Measurements from ENCODE around the gene SEMA4G.
"Not testable (repeated sequence)": the region's sequence is repeated elsewhere in the genome, so short reads cannot be mapped to it uniquely, and the experiment has no call there.

SEMA4G gene

DNA sequence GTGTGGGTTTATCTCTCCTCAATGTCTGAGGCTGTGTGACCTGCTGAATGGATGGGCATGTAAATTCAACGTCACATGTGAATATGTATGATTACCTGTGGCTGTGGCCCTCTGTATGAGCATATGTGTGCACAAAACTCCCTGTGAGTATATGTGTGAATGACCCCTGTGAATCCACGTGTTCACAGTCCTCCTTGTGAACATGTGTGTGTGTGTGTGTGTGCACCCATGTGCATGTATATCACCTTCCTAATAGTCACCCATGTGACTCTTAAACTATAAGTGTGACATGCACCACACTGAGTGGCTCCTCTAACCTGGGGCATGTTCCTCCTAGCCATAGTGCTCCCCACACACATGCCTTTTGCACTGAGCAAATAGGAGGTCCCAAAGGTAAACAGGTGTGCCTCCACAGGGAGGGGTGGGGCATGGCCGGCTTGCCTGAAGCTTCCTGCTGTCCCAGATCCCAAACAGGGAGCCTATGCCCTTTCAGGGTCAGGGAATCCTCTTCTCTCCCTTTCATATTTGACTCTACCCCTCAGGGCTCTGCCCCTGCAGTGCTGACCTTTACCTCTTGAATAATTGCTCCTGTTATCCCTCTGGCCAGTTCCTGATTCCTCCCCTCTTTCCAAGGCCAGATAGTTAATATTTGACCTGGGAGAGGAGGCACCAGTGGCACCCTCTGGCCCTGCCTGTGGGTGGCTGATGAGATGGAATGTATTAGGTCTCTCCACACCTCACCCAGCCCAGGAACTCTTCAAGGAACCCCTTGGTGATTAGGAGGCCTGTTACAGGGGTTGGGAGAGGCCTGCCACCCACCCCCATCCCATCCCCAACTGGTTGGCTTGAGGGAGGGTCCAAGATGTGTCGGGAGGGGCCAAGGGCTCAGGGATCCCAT lies 1.9 kb downstream of the SEMA4G start:
- DNase-seq: no peak

DNA sequence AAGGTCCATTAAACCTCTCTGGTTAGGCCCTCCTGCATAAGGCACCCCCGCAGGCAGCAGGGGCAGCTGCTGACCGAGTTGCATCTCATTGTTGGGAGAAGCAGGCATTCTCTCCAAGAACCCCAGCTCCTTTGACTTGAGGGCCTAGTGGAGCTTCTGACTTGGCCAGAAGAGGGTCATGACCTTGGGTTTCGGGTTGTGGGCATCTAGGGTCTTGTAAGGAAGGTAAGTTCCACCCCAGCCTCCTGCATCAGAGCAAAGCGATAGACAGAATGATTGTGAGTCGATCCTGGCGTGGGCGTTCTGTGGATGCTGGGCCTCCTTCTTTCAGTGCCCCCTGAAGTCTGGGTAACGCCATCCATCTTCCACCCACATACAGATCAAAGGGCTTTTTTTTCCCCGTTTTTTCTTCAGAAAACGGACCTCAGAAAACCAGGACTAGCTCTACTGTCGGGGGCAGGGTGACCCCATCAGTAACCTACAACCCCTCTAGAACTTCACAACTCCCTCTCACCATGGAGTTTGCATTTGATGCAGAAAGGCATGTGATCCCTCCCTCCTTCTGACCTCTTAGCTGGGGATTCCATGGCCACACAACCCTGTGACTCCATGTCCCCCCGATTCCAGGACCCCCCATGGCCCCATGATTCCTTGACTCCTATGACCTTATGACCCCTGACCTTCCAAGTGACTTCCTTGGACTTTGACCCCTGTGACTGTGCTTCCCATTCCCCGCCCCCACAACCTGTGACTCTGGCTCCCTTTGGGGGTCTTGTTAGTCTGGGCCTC lies 3.0 kb downstream of the SEMA4G start:
- no peak for DNase-seq

DNA sequence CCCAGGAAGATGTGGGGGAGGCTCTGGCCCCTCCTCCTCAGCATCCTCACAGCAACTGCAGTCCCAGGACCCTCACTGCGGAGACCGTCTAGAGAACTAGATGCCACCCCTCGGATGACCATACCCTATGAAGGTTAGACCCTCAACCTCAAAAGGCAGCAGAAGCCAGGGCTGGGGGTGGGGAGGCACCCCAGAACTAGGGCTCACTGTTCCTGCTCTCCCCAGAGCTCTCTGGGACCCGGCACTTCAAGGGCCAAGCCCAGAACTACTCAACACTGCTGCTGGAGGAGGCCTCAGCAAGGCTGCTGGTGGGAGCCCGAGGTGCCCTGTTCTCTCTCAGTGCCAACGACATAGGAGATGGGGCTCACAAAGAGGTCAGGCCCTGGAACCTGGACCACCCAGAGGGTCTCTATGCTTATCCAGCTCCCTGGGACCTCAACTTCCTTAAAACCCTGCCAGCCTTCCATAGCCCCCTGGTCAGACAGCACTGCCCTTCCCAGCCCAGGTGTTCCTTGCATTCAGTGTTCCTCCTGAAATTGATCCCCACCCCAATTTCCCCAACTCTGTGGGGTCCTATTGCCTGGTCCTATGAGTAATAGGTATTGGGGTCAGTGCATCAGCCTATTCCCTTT lies 3.7 kb downstream of the SEMA4G start:
- no peak for DNase-seq

DNA sequence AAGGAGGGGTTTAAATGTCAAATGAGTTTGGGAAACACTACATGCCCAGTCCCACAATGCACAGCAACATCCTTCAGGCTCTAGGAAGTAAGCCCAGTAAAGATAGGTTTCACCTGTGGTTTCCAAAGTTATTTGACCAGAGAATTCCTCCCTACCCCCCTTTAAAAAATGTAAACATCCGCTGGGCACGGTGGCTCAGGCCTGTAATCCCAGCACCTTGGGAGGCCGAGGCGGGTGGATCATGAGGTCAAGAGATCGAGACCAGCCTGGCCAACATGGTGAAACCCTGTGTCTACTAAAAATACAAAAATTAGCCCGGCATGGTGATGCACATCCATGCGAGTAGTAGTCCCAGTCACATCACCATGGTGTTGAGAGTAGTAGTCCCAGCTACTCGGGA lies 6.1 kb downstream of the SEMA4G start:
- DNase-seq: not testable (repeated sequence)

DNA sequence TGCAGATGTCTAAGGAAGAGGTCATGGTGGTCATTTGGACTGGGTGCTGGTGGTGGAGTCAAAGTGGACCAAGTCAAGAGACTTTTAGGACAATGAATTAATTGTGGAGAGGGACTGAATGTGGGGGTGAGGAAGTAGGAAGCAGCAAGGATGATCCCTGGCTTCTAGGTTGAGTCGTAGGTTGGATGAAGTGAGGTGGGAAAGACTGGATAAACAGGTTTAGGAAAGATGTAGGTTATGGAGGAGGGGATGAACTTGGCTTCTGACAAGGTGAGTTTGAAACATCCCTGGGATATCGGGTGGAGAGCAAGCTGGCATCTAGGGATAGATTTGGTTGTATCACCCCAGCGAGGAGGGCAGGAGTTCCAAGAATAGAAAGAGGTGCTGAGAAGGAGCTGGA lies 7.6 kb downstream of the SEMA4G start:
- DNase-seq: no peak

DNA sequence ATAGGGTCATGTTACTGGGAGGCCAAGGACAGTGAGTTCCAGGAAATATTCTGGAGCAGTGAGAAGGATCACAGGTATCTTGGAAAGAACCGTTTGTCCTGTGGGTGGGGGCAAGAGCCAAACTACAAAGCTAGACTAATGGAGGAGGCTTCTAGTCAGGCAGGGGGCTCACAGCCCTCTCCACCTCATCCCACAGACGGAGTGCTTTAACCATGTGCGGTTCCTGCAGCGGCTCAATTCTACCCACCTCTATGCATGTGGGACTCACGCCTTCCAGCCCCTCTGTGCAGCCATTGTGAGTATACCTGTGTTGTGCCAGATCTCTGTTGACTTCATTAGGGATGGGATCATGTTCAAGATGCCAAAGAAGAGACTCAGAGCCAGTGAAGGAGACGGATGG lies 8.1 kb downstream of the SEMA4G start:
- no peak for DNase-seq

DNA sequence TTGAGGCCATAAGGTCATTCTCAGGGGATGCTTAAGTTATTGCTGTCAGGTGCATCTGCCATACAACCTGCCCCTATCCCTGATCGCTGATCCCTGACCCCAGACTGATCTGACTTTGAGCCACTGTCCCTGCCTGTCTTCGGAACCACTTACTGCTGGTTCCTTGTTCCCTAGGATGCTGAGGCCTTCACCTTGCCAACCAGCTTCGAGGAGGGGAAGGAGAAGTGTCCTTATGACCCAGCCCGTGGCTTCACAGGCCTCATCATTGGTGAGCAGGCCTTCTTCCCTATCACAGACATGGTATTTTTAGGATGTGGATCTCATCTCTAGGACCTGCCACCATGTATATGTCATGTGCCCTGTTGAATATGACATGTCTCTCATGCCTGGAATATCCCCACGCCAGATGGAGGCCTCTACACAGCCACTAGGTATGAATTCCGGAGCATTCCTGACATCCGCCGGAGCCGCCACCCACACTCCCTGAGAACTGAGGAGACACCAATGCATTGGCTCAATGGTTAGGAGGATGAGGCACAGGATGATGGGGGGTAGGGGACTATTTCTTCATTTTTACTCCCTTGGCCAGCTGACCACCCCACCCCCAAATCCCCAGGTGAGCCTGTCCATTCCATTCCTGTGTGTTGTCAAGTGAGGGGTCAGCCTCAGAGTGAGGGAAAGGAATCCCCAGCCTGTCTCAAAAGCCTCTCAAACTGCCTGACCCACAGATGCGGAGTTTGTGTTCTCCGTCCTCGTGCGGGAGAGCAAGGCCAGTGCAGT lies 9.0 kb downstream of the SEMA4G start:
- no peak for DNase-seq

DNA sequence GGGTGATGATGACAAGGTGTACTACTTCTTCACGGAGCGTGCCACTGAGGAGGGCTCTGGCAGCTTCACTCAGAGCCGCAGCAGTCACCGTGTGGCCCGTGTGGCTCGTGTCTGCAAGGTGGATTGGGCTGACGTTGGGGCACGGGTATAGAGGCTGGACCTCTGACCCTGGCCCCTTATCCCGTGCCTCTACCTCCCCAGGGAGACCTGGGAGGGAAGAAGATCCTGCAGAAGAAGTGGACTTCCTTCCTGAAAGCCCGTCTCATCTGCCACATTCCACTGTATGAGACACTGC lies 9.5 kb downstream of the SEMA4G start:
- DNase-seq: no peak

DNA sequence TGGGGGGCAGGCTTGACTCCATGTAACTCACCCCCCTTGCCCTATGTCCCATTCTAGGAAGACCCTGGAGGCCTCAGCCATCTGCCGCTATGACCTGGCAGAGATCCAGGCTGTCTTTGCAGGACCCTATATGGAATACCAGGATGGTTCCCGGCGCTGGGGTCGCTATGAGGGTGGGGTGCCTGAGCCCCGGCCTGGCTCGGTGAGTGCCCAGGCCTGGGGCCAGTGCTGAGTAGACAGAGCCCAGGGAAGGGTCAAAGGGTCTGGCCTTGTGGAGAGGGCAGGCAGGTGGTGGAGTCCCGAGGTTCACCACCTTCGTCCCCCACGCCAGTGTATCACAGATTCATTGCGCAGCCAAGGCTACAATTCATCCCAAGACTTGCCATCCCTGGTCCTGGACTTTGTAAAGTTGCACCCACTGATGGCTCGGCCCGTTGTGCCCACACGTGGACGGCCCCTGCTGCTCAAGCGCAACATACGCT lies 10.5 kb downstream of the SEMA4G start:
- no peak for DNase-seq

DNA sequence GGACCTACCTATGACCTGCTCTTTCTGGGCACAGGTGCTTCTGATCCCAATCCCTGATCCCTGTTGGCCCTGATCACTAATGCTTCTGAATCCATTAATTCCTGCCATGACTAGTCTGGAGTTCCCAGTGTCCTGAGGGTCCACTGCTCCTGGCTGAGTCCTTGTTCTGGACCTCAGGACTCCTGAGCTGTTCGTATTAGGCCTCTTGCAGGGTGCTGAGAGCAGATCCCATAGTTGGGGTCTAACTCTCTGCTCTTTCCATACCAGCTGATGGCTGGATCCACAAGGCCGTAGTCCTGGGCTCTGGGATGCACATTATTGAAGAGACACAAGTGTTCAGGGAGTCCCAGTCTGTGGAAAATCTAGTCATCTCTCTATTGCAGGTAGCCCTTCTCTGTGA lies 11.0 kb downstream of the SEMA4G start:
- no peak for DNase-seq

DNA sequence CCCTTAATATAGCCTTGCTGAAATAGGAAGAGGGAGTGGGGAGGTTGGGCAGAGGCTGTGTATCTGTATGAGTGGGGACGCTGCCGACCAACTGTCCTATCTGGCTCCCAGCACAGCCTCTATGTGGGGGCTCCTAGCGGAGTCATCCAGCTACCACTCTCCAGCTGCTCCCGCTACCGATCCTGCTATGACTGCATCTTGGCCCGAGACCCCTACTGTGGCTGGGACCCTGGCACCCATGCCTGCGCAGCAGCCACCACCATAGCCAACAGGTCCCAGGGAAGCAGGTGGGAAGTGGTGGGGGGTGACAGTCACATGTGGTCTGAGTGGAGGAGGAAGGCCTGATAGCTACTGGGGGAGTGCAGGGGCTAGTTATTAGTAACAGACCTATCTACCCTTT lies 11.4 kb downstream of the SEMA4G start:
- no peak for DNase-seq

DNA sequence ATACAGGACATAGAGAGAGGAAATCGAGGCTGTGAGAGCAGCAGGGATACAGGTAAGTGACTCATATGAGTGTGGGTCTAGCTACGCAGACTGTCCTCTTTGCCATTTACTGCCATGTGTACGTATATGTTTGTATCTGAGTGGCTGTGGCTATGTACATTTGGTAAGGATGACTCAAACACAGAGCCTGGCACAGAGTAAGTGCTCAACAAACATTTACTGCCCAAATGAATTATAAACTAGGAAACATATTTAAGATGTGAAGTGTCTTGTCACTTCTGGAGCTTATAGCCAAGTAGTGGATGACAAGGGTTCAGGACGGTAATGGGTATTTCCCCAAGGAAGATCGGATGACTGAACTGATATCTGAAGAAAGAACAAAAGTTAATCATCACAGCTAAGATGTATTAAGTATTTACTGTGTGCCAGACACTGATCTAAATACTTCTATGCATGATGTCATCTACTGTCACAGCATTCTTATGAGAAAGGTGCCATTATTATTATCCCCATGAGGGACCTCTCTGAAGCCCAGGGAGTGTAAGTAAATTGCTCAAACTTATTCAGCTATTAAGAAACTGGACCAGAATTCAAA lies 12.0 kb downstream of the SEMA4G start:
- DNase-seq: no peak

DNA sequence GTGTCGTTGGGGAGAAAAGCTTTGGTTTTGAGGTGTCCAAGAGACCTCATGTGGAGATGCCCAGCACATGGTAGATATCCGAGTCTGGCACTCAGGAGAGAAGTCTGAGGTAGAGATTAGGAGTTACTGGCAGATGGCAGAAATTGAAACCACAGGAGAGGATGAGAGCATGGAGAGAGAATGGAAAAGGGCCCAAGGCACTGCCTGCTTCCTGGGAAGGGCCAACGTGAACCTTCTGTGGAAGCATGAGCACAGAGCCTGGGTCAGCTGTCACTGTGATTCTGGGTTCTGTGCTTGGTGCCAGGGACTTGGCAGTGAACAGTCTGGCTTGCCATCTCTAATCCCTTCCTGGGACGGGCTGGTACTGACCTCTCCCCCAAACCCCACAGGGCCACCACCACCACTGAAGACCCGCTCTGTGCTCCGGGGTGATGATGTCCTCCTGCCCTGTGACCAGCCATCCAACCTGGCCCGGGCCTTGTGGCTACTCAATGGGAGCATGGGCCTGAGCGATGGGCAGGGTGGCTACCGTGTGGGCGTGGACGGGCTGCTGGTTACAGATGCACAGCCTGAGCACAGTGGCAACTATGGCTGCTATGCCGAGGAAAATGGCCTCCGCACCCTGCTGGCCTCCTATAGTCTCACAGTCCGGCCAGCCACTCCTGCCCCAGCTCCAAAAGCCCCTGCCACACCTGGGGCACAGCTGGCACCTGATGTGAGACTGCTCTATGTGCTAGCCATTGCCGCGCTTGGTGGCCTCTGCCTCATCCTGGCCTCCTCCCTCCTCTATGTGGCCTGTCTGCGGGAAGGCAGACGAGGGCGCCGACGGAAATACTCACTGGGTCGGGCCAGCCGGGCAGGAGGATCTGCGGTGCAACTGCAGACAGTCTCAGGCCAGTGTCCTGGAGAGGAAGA lies 13.9 kb downstream of the SEMA4G start:
- no peak for DNase-seq

DNA sequence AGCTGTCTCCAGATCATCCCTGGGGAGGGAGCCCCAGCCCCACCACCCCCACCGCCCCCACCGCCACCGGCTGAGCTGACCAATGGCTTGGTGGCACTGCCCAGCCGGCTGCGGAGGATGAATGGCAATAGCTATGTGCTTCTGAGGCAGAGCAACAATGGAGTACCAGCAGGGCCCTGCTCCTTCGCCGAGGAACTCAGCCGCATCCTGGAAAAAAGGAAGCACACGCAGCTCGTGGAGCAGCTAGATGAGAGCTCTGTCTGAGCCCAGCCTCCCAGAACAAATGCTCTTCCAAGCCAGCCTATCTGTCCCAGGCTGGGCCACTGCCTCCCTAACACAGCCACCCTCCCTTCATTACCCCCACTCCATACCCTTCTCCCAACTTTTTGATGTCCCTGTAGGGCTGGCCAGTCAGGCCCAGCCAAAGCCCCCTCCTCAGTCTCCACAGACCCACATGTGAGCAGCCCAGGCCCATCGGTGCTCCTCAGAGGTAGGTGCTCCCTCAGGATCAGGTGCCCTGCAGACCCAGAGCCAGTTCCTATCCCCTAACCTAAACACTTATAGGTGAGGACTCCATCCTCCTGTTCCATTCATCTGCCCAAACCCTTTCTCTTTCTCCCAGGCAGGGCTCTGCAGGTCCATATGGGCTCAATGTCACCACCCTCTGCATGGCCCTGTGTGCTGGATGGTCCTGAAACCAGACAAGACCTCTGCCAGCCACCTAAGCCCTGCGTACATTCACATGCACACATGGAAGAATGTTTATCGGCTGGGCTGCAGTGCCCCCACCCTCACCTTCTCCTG lies 14.8 kb downstream of the SEMA4G start:
- no peak for DNase-seq

DNA sequence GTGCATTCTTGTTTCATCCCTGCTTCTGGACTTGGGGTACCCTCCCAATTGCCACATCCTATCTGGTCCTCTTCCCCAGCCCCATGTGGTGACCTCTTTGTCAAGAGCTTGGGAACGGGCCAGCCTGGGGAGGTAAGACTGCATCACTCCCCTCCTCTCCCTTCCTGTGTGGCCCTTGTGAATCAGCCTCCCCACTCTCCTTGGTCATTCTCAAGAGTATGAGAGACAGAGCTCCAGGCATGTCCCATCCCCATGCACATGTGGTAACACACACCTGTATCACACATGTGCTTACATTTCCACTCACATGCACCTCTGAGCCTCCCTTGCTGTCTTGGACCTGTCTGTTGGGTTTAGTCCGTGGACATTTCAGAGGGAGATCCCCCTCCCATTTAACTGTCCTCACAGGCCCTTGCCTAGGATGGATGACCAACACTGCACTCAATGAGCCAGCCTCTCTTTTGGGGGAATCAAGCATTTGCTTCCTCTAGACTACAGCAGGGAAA lies 15.4 kb downstream of the SEMA4G start:
- DNase-seq: no peak

DNA sequence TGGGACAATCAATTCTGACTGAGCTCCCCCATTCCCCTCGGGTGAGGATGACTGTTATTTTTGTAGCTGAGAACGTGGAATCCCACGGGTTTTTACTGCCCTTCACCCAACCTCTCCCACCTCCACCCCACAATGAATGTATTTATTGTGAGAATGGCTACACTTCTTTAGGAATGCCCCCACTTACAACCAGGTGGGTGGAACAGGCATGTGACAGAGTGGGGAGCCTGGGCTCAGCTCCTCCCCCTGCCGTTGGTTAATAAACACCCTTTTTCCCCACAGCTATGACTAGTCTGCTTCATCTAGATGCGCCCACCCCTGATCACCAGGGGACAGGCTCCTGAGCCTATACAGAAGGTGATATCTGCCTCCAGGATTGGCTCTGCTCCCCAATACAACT lies 16.0 kb downstream of the SEMA4G start:
- DNase-seq: no peak

DNA sequence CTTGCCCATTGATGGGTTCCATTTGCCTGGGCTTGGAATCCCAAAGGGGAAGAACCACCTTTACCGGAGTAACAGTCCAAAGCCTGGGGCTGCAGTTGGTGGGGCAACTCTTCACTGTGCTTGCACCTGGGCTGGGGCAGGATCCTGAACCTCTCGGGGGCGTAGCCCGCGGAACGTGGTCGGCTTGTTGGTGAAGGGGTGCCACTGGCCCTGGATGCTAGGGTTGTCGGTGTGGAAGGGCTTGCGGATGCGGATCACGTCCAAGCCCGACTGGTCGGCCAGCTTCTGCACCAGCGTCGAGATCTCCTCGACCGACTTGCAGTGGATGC lies 17.3 kb downstream of the SEMA4G start:
- DNase-seq: no peak

DNA sequence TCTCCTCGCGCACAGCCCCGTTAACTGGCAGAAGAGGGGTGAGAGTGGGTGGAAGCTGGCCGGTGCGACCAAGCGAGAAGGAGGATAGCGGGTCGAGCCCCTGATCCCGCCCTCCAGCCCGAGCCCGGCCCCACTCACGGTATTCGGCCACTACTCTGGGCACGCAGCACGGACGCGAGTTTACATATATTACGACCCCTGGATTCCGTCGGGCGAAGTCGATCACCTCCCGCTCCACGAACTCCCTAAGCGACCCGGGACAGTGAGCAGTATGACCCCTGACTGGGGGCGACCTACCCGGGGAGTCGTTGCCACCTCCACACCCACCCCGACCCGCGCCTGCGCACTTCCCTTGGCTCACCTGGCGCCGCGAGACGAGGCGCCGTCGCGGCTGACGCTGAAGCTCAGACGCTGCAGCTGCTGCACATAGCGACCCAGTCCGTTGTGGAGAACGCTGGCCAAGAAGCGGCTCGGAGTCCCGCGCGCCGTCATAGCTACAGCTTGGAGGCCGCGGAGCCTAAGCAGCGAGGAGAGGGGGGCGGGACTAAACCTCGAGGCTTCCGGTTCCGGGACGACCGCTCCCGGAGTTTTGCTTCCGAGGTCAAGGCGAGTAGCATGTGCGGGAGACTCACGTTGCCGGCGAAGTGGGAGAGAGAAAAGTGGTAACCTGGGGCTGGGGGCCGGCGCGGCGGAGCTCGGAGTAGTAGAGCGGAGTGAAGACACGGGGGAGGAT lies 17.8 kb downstream of the SEMA4G start, which contains the start of the genes MRPL43 and TWNK:
MRPL43 (minus strand) TSS at position 546 of the 733 bp plus-strand sequence; CDS start at position 492, 54 bp downstream.
TWNK (plus strand) TSS at position 592 of the 733 bp plus-strand sequence. CDS start 668 bp downstream, outside the sequence.
- DNase-seq: peak; percentile 66 to 85 (median 75)

DNA sequence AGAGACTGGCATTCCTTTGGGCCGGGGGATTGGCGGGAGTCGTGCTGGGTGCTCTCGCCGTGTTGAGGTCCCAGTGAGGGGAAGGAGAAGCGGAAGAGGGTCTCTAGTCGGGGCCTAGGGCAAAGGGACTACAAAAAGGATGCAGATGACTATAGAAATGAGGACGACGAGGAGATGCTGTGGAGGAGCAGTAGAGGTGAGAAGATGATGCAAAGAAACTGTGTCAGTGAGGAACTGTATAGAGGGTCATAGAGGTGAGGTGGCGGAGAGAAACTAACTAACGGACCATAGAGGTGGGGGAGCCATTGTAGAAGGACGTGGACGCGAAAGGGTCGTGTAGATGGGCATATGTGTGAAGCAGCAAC lies 18.4 kb downstream of the SEMA4G start:
- no peak for DNase-seq
